SIG-M5 (cell line): ENCODE data around the gene C19orf47.

Source experiments
- DNase-seq: peaks from one replicate; lab custom pipeline; 2025; lab: John Stamatoyannopoulos, UW

Gene C19orf47

DNA sequence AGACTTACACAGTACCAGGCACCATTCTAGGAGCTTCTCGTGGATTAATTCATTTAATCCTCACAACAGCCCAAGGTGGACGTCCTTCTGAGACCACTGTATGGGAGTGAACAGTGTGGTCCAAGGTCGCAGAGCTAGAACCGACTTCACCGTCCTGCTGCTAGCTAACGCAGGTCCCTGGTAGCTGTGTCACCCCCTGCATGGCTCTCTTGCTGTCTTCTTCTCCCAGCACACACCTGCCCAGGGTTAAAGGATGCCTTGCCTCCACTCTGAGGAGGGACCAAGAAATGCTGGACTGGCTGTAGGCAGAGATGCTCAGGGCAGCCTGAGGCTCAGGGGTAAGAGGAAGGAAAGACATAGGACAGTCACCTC is 66.0 kb downstream of the C19orf47 start:
- DNase-seq, result no peak

GRCh38 chr19:40281381-40282208 is 66.6 kb downstream of the C19orf47 start:
- DNase-seq, result no peak

DNA sequence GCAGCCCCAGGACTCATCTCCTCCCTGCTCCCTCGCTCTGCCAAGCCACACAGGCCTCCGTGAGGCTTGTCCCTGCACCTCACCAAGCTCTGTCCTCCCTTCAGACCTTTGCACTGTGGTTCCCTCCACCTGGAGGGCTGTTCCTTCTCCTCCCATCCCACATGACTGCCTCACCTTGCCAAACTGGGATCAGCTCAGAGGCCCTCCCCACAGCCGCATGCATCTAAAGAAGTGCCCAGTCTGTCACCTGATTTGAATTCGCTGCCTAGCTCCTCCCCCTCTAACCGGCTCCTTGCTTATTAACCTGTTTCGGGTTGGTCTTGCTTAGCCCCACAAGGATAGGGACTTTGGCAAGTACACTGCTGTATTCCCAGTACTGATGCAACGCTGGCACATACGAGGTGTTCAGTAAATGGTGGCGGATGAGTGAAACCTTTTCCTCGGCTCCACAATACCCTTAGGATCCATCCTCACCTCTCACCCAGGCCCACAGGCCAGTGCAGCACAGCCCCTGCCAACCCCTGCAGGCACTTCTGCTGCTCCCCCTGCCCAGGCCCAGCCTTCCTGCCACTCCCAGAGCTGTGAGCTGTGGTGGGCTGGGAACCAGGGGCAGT is 67.5 kb downstream of the C19orf47 start:
- no peak for DNase-seq

DNA sequence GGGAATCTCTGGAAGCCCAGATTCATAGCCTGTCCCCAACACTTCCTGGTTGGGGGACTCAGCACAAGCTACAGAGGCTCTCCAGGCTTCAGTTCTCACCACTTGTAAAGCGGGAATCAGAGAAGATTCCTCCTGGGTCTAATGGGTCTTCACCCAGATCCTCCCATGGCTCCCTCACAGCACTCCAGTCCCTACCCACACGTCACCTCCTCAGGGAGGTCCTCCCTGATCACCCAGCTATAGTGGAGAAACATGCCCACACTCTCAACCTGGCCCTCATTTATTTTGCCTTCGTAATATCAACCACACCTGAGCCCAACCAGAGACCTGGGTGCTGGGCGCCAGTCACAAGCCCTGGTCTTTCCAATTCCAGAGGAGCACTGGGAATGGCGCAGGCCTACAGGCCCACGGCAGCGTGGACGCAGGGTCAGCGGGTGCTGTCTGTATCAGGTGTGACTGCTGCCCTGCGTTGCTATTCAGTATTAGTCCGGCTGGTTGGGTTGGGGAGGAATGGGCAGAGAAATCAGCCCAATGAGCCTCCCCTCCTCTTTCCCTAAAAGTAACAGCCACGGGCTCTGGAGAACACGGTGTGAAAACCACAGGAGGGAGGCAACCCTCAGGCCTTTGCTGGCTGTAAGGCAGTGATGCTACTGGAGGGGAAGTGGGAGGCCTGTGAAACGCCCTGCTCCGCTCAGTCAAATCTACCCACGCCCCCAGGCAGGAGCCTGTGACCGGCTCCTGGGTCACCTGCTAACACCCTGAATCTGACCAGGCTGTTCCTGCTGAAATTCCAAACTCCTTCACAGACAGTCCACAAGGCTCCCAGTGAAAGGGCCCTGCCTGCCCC is 68.2 kb downstream of the C19orf47 start:
- DNase-seq, result no peak

- no peak for DNase-seq
Observed at GRCh38 chr19:40279120-40279551, 69.1 kb downstream of the C19orf47 start.

DNA sequence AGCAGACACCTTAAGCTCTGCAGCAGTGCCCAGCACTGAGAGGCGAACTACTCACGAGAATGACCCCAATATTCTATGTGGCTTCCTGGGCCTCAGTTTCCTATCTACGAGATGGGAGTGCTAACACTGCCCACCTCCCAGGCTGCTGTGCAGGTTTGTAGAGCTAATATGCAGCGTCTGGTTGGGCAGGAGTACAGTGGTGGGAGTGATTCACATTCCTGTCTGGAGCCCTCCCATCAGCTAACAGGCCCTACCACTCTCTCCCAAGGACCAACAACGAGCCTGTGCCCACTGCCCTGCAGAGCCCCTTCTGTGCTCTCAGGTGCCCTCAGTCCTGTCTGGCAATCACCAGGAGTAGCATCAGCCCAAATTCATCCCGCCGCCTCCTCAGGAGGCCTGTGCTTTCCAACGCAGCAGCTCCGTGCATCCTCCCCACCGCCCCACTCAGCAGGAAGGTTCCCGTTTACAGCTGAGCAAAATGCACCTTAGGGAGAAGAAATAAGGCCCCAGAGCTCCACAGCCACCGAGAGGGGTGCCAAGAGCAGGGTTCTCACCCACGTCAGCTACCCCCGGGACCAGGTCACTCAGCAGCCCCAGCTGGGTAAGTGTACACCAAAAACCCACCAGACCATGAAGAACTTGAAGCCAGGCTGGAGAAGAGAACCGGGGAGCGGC is 69.7 kb downstream of the C19orf47 start:
- DNase-seq, result no peak

- no peak for DNase-seq
Observed at GRCh38 chr19:40277356-40278059, 70.7 kb downstream of the C19orf47 start.

DNA sequence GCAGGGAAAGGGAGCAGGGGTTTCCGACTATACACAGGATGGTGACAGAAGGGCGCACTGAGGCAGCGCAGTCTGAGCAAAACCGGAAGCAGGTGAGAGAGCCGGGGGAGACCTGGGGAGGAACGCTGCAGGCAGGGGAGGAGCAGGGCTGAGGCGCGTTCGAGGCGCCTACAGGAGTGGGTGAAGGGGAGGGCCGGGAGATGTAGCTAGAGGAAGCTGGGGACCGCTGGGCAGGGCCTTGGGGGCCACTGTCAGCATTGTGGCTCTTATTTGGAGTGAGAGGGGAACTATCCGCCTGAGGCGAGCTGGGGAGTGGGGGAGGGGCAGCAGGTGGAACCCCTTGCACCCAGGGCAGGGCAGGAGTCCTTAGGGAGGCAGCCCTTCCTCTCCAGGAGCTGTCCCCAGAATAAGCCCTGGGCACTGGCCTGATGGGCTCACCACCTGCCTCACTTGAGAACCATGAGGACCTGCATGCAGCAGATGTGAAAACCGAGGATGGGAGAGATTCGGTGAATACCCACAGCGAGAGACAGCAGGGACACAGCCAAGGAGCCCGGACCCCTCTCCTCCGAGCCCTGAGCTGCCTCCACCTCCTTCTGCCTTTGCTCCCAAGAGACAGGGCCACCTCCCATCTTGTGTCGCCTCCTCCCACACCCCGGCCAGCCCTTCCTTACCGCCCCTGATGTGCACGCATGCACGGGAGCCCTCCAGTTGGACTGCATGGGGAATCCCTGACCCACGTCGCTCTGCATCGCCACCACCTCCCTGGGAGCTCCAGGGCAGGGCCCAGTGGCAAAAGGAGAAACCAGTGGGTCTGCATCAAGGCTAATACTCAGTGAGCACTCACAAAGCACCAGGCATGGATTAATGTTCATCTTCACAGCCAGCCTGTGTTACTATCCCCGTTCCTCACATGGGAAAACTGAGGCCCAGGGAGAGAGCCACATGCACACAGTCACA is 73.3 kb downstream of the C19orf47 start:
- DNase-seq, result no peak

- DNase-seq, result no peak
Observed at GRCh38 chr19:40273469-40274360, 74.5 kb downstream of the C19orf47 start.

GRCh38 chr19:40272261-40272660 is 75.9 kb downstream of the C19orf47 start:
- no peak for DNase-seq

DNA sequence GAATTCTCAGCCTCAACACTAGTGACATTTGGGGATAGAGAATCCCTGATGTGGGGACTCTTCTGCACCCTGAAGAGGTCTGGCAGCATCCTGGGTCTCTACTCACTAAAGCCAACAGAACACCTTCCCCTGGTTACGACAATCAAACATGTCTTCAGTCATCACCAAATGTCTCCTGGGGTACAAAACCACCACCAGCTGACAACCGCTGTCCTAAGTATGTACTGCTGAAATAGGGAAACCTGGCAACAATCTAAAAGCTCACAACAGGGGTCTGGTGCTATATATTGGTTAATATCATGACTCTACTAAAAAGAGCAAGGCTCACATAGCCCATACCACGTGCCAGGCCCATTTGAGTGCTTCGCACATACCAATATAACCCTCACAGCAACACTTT is 76.5 kb downstream of the C19orf47 start:
- DNase-seq, result no peak

DNA sequence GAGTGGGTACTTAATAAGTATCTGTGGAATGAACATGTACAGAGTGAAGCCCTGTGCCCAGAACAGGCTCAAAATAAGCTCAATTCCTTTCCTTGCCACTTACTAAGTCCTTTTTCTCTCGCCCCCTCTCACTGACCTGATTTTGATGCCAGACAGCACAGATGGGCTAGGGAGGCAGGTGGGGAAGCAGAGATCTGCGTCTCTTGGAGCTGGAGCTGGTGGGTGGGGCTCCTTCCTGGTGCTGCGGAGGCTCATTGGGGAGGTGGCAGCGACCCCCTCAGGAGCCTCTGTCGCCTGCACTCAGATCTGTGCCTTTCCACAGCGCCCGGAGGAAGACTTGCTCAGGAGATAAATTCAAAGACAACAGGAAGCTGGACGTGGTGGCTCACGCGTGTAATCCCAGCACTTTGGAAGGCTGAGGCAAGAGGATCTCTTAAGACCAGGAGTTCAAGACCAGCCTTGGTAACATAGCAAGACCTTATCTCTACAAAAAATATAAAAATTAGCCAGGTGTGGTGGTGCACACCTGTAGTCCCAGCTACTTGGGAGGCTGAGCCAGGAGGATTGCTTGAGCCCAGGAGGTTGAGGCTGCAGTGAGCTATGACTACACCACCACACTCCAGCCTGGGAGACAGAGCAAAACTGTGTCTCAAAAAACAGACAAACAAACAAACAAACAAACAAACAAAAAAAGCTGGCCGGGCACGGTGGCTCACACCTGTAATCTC is 77.7 kb downstream of the C19orf47 start:
- DNase-seq, result no peak
